ES-I3 (cell line): Measurements from ENCODE around the gene GRK4.

Source experiments
- H3K36me3 ChIP-seq: 2 replicates; pipeline ENCODE4 v1.6.1; 2013; ENCODE audit warnings: mild to moderate bottlenecking, low read length, control low read depth, moderate library complexity; ENCODE audit not compliant: insufficient read depth
- H3K4me1 ChIP-seq: 2 replicates; pipeline ENCODE4 v1.6.1; 2013; ENCODE audit warnings: mild to moderate bottlenecking, control low read depth, low read length; ENCODE audit not compliant: insufficient read depth
- H3K9ac ChIP-seq: 2 replicates; pipeline ENCODE4 v1.6.1; 2013; ENCODE audit warnings: low read depth, mild to moderate bottlenecking, low read length, moderate library complexity
- H3K9me3 ChIP-seq: 2 replicates; pipeline ENCODE4 v1.6.1; 2013; ENCODE audit warnings: mild to moderate bottlenecking, low read length, moderate library complexity; ENCODE audit not compliant: control insufficient read depth, insufficient read depth

GRK4 gene

GRCh38 chr4:3074078-3074845 is 110.9 kb downstream of the GRK4 start, which contains the start of the genes HTT and HTT-AS:
TSS of gene HTT (plus strand) at chr4:3074681. CDS start at chr4:3074826, 145 bp downstream.
TSS of gene HTT-AS (minus strand) at chr4:3074538.
- H3K9ac ChIP-seq, result peak within 1 kb of the TSS; percentile 89
- H3K36me3 ChIP-seq, result no peaks in the 10 kb centered on the region
- H3K9me3 ChIP-seq, result no peaks in the 10 kb centered on the region
- H3K4me1 ChIP-seq, result peaks cover 9% of the 10 kb centered on the region; the same call in 1 of the 2 replicates

DNA sequence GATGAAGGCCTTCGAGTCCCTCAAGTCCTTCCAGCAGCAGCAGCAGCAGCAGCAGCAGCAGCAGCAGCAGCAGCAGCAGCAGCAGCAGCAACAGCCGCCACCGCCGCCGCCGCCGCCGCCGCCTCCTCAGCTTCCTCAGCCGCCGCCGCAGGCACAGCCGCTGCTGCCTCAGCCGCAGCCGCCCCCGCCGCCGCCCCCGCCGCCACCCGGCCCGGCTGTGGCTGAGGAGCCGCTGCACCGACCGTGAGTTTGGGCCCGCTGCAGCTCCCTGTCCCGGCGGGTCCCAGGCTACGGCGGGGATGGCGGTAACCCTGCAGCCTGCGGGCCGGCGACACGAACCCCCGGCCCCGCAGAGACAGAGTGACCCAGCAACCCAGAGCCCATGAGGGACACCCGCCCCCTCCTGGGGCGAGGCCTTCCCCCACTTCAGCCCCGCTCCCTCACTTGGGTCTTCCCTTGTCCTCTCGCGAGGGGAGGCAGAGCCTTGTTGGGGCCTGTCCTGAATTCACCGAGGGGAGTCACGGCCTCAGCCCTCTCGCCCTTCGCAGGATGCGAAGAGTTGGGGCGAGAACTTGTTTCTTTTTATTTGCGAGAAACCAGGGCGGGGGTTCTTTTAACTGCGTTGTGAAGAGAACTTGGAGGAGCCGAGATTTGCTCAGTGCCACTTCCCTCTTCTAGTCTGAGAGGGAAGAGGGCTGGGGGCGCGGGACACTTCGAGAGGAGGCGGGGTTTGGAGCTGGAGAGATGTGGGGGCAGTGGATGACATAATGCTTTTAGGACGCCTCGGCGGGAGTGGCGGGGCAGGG is 111.7 kb downstream of the GRK4 start:
- peaks cover 9% of the 10 kb centered on the region; the same call in 1 of the 2 replicates for H3K4me1 ChIP-seq
- no peaks in the 10 kb centered on the region for H3K9me3 ChIP-seq
- no peaks in the 10 kb centered on the region for H3K36me3 ChIP-seq
- H3K9ac ChIP-seq, result peak overlapping the region; percentile 89

DNA sequence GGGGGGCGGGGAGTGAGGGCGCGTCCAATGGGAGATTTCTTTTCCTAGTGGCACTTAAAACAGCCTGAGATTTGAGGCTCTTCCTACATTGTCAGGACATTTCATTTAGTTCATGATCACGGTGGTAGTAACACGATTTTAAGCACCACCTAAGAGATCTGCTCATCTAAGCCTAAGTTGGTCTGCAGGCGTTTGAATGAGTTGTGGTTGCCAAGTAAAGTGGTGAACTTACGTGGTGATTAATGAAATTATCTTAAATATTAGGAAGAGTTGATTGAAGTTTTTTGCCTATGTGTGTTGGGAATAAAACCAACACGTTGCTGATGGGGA is 112.2 kb downstream of the GRK4 start:
- peaks cover 9% of the 10 kb centered on the region; the same call in 1 of the 2 replicates for H3K4me1 ChIP-seq

GRCh38 chr4:3077796-3078195 is 114.4 kb downstream of the GRK4 start:
- no peaks in the 10 kb centered on the region for H3K9me3 ChIP-seq
- H3K9ac ChIP-seq, result no peak overlapping the region
- H3K36me3 ChIP-seq, result no peaks in the 10 kb centered on the region
- H3K4me1 ChIP-seq, result peaks cover 3% of the 10 kb centered on the region; the same call in 1 of the 2 replicates

More for the DNA sequence above, 112.2 kb downstream of the GRK4 start:
- Histone ChIP-seq H3K9ac (peak overlapping the region; percentile 89), H3K9me3 (no peaks in the 10 kb centered on the region), H3K36me3 (no peaks in the 10 kb centered on the region)

- Histone ChIP-seq H3K36me3 (no peaks in the 10 kb centered on the region), H3K9ac (no peak overlapping the region), H3K4me1 (0 out of 2 replicates have a peak, but pooled peaks cover 3% of the 10 kb centered on the region)
Observed at GRCh38 chr4:3079694-3080123, 116.3 kb downstream of the GRK4 start.

GRCh38 chr4:3082925-3083515 is 119.6 kb downstream of the GRK4 start:
- Histone ChIP-seq H3K36me3 (peaks cover 4% of the 10 kb centered on the region; the same call in 1 of the 2 replicates), H3K4me1 (no peaks in the 10 kb centered on the region), H3K9me3 (no peaks in the 10 kb centered on the region), H3K9ac (no peak overlapping the region)

More at GRCh38 chr4:3079694-3080123, 116.3 kb downstream of the GRK4 start:
- no peaks in the 10 kb centered on the region for H3K9me3 ChIP-seq

DNA sequence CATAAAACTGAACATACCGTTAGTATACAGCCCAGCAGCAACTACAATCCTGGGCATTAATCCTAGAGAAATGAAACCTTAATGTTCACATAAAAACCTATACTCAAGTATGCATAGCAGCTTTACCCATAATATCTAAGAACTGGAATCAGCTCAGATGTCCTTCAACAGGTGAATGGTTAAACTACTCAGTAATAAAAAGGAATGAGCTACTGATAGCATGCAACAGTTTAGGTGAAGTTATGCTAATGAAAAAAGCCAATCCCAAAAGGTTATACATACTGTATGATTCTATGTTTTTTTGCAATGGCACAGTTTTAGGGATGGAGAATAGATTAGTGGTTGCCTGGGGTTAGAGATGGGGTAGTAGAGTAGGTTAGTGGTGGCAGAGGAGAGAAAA is 120.4 kb downstream of the GRK4 start:
- no peaks in the 10 kb centered on the region for H3K4me1 ChIP-seq
- H3K9me3 ChIP-seq, result no peaks in the 10 kb centered on the region
- H3K9ac ChIP-seq, result no peak overlapping the region
- peaks cover 4% of the 10 kb centered on the region; the same call in 1 of the 2 replicates for H3K36me3 ChIP-seq

DNA sequence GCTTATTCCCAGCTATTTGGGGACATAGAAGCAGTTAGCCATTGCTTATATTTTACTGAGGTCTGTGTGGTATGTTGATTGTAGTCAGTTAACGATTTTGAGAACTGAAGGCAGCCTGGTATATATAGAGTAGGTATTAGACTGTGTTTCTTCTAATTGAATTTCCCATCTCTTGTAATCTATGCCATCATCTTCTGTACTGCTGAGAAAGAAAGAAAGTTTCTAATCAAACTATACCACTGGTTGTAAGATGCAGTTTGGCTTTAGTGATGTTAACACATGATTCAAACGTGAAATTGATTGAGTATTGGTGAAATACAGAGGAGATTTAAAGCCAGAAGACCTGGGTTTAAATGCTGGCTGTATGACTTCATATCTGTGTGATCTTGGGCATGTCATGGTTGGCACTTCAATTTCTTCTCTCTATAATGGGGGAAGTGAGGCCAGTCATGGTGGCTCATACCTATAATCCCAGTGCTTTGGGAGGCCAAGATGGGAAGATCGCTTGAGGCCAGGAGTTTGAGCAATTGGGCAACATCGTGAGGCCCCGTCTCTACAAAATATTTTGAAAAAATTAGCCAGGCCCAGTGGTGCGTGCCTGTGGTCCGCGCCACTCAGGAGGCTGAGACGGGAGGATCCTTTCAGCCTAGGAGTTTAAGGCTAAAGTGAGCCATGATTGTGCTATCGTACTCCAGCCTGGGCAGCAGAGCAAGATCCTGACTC is 122.7 kb downstream of the GRK4 start:
- no peaks in the 10 kb centered on the region for H3K4me1 ChIP-seq
- peaks cover 4% of the 10 kb centered on the region for H3K36me3 ChIP-seq
- H3K9me3 ChIP-seq, result no peaks in the 10 kb centered on the region
- no peak overlapping the region for H3K9ac ChIP-seq

DNA sequence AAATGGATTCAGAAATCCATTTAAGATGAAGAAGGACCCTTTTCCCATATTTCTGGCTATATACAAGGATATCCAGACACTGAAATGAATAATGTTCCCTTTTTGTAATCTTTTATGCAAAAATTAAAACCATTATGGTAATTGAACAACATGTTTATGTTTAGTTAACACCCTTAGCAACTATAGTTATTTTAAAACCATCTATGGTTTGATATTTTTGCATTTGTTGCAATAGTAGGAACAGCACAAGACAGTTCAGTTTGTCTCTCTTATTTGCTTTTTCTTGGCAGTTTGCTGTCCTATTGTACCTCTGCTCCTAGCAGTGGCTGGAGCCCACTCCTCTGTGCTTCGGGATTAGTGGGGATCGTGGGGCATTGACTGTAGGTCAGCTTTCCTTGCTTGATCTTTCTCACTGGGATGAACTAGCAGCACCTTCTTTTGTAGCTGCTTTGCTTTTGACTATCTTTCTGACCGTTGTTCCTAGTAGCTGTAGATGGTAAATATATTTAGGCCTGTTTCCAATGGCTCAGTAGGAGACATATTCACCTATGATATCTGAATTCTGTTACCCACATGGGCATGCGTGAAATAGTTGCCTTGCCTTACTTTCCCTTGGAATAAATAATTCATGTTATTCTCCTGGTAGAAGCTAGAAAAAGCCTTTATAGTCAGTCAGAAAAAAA is 123.9 kb downstream of the GRK4 start:
- Histone ChIP-seq H3K36me3 (peaks cover 4% of the 10 kb centered on the region), H3K9ac (no peak overlapping the region), H3K9me3 (no peaks in the 10 kb centered on the region), H3K4me1 (no peaks in the 10 kb centered on the region)
